ENCODE data around the gene SYT17.
"Not testable (repeated sequence)": the region's sequence is repeated elsewhere in the genome, so short reads cannot be mapped to it uniquely, and the experiment has no call there.

The SYT17 gene

GRCh38 chr16:19173059-19173458, 5.0 kb downstream of the SYT17 start:
- no peak for DNase-seq

GRCh38 chr16:19173649-19174383, 5.8 kb downstream of the SYT17 start:
- peak in 14 of 56 donors; percentile 6 to 60 (median 28) for DNase-seq

GRCh38 chr16:19174478-19174877, 6.4 kb downstream of the SYT17 start:
- no peak for DNase-seq

GRCh38 chr16:19175492-19176262, 7.6 kb downstream of the SYT17 start:
- no peak for DNase-seq

GRCh38 chr16:19177111-19177739, 9.2 kb downstream of the SYT17 start:
- no peak for DNase-seq

GRCh38 chr16:19179546-19180490, 11.8 kb downstream of the SYT17 start:
- peak in 25 of 56 donors; percentile 2 to 65 (median 24) for DNase-seq

- DNase-seq, result no peak
Measured at GRCh38 chr16:19180741-19181140, 12.7 kb downstream of the SYT17 start.

DNA sequence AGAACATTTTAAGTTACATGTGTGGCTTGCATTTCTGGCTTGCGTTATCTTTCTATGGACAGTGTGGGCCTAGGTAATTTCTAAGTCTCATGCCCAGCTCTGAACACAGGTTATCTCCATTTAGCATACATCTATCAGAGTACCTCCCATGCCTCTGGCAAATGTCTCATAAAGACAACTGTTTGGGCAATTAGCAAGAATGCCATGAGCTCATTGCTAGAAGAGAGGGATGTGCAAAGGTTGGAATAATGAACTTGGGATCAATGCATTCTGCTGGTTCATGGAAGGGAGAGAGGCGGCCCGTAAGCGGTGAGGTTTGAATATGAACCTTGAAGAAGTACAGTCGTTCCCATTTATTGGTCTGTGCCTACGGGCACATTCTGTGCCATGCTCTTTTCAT, 14.4 kb downstream of the SYT17 start:
- no peak for DNase-seq

DNA sequence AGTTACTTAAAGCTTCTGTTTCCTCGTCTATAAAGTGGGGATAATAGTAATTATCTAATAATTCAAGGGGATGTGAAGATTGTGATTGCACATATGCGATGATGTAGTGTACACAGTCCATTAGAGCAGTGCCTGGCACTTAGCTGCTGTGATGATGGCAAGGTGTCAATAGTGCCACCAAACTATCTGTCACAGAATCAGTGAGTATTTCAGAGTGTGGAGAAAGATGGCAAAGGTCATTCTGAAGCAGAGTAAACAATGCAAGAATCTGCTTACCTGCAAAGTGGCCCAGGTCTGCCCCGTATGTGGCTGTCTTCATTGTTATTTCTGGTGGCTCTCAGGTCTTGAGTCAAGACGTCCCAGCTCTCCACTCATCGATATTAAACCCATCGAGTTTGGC, 15.1 kb downstream of the SYT17 start:
- no peak for DNase-seq

DNA sequence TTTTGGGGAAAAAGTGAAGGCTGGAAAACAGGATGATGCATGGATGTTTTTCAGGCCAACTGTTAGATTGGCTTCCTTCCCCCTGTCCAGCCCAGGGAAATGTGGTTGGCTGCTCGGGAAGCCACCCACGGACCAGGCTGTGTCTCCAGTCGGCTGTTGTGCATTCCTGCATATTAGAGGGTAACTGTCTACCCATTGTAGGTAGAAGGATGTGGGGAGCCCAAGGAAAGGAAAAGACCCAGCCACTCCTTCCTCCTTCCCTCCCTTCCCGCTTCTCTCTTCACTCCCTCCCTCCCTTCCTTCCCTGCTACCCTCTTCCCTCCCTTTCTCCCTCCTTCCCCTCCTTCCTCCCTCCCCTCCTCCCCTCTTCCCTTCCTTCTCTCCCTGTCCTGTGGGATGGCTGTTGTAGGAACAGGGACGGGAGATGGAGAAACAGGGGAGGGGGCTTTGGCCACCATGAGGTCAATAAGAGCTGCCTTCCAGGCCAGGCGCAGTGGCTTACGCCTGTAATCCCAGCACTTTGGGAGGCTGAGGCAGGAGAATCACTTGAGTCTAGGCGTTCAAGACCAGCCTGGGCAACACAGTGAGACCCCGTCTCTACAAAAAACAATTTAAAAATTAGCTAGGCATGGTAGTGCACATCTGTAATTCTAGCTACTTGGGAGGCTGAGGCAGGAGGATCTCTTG, 16.9 kb downstream of the SYT17 start:
- DNase-seq, result peak in 2 of 56 donors; percentile 2 to 5

- no peak for DNase-seq
Measured at GRCh38 chr16:19185510-19185851, 17.4 kb downstream of the SYT17 start.

GRCh38 chr16:19186408-19186807, 18.4 kb downstream of the SYT17 start:
- DNase-seq, result no peak

DNA sequence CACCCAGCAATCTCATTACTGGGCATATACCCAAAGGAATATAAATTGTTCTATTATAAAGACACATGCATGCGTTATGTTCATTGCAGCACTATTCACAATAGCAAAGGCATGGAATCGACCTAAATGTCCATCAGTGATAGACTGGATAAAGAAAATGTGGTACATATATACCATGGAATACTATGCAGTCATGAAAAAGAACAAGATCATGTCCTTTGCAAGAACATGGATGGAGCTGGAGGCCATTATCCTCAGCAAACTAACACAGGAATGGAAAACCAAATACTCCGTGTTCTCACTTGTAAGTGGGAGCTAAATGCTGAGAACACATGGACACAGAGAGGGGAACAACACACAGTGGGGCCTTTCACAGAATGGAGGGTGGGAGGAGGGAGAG, 19.9 kb downstream of the SYT17 start:
- not testable (repeated sequence) for DNase-seq

GRCh38 chr16:19188406-19188805, 20.4 kb downstream of the SYT17 start:
- peak in 1 of 56 donors; percentile 5 for DNase-seq

- no peak for DNase-seq
Measured at GRCh38 chr16:19192865-19193264, 24.8 kb downstream of the SYT17 start.

DNA sequence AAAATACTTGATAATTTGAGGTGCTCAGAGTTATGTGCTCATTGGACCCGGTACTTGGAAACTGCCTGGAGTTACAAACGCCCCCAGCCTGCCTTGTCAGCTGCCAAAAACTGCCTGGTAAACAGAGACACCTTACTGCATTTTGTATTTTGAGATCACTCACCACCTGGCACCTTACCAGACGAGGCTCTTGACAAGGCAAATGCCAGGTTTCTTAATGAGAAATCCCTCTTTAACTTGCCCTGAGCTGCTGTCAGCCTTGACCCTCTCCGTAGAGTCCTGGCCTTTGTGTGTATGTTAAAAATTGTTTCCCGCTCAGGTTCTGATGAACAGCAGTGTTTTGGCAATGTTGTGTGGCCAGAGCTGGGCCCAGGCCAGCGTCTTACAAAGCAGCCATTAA, 28.8 kb downstream of the SYT17 start:
- DNase-seq, result peak in 12 of 56 donors; percentile 5 to 50 (median 21)

DNA sequence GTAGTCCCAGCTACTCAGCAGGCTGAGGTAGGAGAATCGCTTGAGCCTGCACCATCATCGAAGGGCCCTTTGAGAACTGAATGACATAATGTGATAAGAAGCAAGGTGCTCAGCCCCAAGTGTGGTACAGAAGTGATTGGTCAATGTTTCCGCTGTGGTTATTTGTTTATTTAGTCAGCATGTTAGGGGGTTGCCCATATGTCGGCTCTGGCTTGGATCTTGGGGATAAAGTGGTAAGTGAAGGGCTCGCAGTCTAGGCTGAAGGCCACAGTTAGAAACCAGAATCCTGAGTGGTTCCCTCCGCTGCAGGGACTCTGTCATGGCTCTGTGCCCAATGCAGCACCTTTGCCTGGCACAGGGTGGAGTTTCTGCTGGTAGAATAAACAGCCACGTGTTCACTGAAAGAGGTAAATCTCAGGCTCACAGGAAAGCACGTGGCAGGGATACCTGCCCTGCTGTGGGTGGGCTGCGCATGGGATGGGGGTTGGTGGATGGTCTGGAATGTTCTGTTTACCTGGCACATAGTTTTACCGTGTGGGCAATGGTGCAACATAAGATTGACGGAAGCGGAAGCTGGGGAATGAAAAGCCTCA, 35.4 kb downstream of the SYT17 start:
- no peak for DNase-seq

- DNase-seq, result peak in 1 of 56 donors; percentile 14
Measured at GRCh38 chr16:19210280-19210924, 42.4 kb downstream of the SYT17 start.

- DNase-seq, result peak in 14 of 56 donors; percentile 6 to 36 (median 11)
Measured at GRCh38 chr16:19210968-19211367, 42.9 kb downstream of the SYT17 start.

DNA sequence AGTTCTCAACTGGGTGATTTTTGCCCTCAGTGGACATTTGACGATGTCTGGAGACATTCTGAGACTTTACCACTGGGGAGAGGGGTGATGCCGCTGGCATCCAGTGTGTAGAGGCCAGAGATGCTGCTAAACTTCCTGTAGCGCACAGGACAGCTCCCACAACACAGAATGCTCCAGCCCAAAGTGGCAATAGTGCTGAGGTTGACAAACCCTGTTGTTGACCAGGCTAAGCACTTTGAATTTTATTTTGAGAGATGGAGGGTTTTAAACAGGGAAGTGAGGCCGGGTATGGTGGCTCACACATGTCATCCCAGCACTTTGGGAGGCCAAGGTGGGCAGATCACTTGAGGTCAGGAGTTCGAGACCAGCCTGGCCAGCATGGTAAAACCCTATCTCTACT, 44.0 kb downstream of the SYT17 start:
- no peak for DNase-seq
